Glutamatergic neuron (in vitro differentiated cells): Measurements from ENCODE around the gene PTPRN. TPM values are rescaled to one million over a fixed set of nuclear protein-coding genes. Genes with fewer than 3 reads are reported as not detected.

ENCODE experiments used
- DNase-seq: peaks from one replicate; pipeline ENCODE4 v3.0.0; 2022
- H3K27ac Mint-ChIP-seq: one replicate; pipeline ENCODE4 v1.8.0; 2020; ENCODE audit warnings: mild to moderate bottlenecking, mixed read lengths, inconsistent platforms; ENCODE audit not compliant: unreplicated experiment
- H3K27me3 Mint-ChIP-seq: one replicate; pipeline ENCODE4 v1.8.0; 2020; ENCODE audit warnings: mild to moderate bottlenecking, moderate library complexity, mixed read lengths, inconsistent platforms; ENCODE audit not compliant: unreplicated experiment
- H3K36me3 Mint-ChIP-seq: one replicate; pipeline ENCODE4 v1.8.0; 2020; ENCODE audit warnings: mild to moderate bottlenecking, mixed read lengths, inconsistent platforms; ENCODE audit not compliant: unreplicated experiment
- H3K4me1 Mint-ChIP-seq: one replicate; pipeline ENCODE4 v1.8.0; 2020; ENCODE audit warnings: mild to moderate bottlenecking, low read depth, mixed read lengths, inconsistent platforms; ENCODE audit not compliant: unreplicated experiment
- H3K4me3 Mint-ChIP-seq: one replicate; pipeline ENCODE4 v1.8.0; 2020; ENCODE audit warnings: mild to moderate bottlenecking, mixed read lengths, inconsistent platforms; ENCODE audit not compliant: unreplicated experiment
- H3K9me3 Mint-ChIP-seq: one replicate; pipeline ENCODE4 v1.8.0; 2020; ENCODE audit warnings: mild to moderate bottlenecking, moderate library complexity, mixed read lengths, inconsistent platforms; ENCODE audit not compliant: unreplicated experiment
- CTCF ChIP-seq: fragments of 200-600 bp; sonication (generic); IDR thresholded peaks from one replicate; pipeline ENCODE4 v1.5.0; 2021; ENCODE audit not compliant: partially characterized antibody, unreplicated experiment
- total RNA-seq: library from RNA; stranded (reverse); fragmentation: NEBNext Ultra II Directional; extraction: Animal tissue kit (Norgen Biotek cat#: 25700); gene quantifications from one replicate; pipeline ENCODE4 v1.2.1, GENCODE V29; 2021; ENCODE audit not compliant: unreplicated experiment

The PTPRN gene
- total RNA-seq, 1 donor from 2014 or later = 104 TPM

GRCh38 chr2:219252900-219253752, 56.1 kb downstream of the PTPRN start, which contains the start of gene TUBA4B:
Gene TUBA4B (plus strand): TSS chr2:219253243. CDS start chr2:219253408, 165 bp downstream.
- Mint-ChIP-seq H3K27ac (no peak within 1 kb of the TSS), H3K4me1 (peaks cover 22% of the 10 kb centered on the region), H3K36me3 (no peaks in the 10 kb centered on the region), H3K27me3 (peaks cover 11% of the 10 kb centered on the region), H3K4me3 (peak within 1 kb of the TSS; percentile 88), H3K9me3 (peaks cover 7% of the 10 kb centered on the region)
- peak; percentile 52 for DNase-seq
- TF ChIP-seq CTCF = no peak

- peak overlapping the region; percentile 88 for H3K4me3 Mint-ChIP-seq
- H3K4me1 Mint-ChIP-seq = peaks cover 22% of the 10 kb centered on the region
- H3K27ac Mint-ChIP-seq = no peak overlapping the region
- no peaks in the 10 kb centered on the region for H3K36me3 Mint-ChIP-seq
- peaks cover 11% of the 10 kb centered on the region for H3K27me3 Mint-ChIP-seq
- no peak for DNase-seq
- peaks cover 7% of the 10 kb centered on the region for H3K9me3 Mint-ChIP-seq
- TF ChIP-seq CTCF = no peak
These were observed 56.7 kb downstream of the PTPRN start for GRCh38 chr2:219252570-219252899.

- Mint-ChIP-seq H3K27me3 (peaks cover 11% of the 10 kb centered on the region), H3K4me1 (peaks cover 22% of the 10 kb centered on the region), H3K4me3 (peak overlapping the region; percentile 88)
These were observed 57.1 kb downstream of the PTPRN start for GRCh38 chr2:219252084-219252483.

GRCh38 chr2:219251656-219252055, 57.5 kb downstream of the PTPRN start:
- H3K36me3 Mint-ChIP-seq = no peaks in the 10 kb centered on the region
- H3K9me3 Mint-ChIP-seq = peaks cover 5% of the 10 kb centered on the region
- DNase-seq = no peak
- TF ChIP-seq CTCF = no peak
- peak overlapping the region; percentile 52 for H3K27ac Mint-ChIP-seq
- peaks cover 11% of the 10 kb centered on the region for H3K27me3 Mint-ChIP-seq
- H3K4me3 Mint-ChIP-seq = peak overlapping the region; percentile 88
- peaks cover 22% of the 10 kb centered on the region for H3K4me1 Mint-ChIP-seq

More at GRCh38 chr2:219252084-219252483, 57.1 kb downstream of the PTPRN start:
- peaks cover 5% of the 10 kb centered on the region for H3K9me3 Mint-ChIP-seq
- H3K36me3 Mint-ChIP-seq = no peaks in the 10 kb centered on the region
- TF ChIP-seq CTCF = no peak
- no peak for DNase-seq
- H3K27ac Mint-ChIP-seq = peak overlapping the region; percentile 52

GRCh38 chr2:219250049-219250781, 59.0 kb downstream of the PTPRN start:
- Mint-ChIP-seq H3K36me3 (no peaks in the 10 kb centered on the region), H3K4me1 (peaks cover 22% of the 10 kb centered on the region), H3K27me3 (peaks cover 9% of the 10 kb centered on the region), H3K27ac (no peak overlapping the region), H3K4me3 (no peak overlapping the region), H3K9me3 (peaks cover 6% of the 10 kb centered on the region)
- DNase-seq = no peak
- no peak for TF ChIP-seq CTCF
